ENCODE results near the gene PDS5A. TPM values are rescaled to one million over a fixed set of nuclear protein-coding genes. Genes with fewer than 3 reads are reported as not detected.

PDS5A gene
- total and polyA plus RNA-seq, 12 donors, result 12.6 to 36.2 (median 30.9) TPM

- ATAC-seq, result no peak
- TF ChIP-seq CTCF (IDR thresholded peaks at IDR 0.05), result no peak
- Histone ChIP-seq H3K4me1 (peaks cover 0 to 17% (median 10%) of the 10 kb centered on the region in 9 donors), H3K36me3 (peaks cover 0 to 8% (median 0%) of the 10 kb centered on the region in 9 donors), H3K4me3 (no peak overlapping the region), H3K9me3 (no peaks in the 10 kb centered on the region), H3K27ac (no peak overlapping the region), H3K27me3 (no peaks in the 10 kb centered on the region)
- intact Hi-C loops (cut with DNase I), result no loop called here
- 93 to 94% methylated on average over 9 of the region's 9 CpGs for WGBS, 2 donors
- DNase-seq, result no peak
These were observed 35.2 kb downstream of the PDS5A start for GRCh38 chr4:39942507-39942906.

GRCh38 chr4:39941682-39942217 lies 36.0 kb downstream of the PDS5A start:
- no peak for DNase-seq
- peaks cover 0 to 12% (median 5%) of the 10 kb centered on the region in 9 donors for H3K4me1 ChIP-seq
- H3K9me3 ChIP-seq, result no peaks in the 10 kb centered on the region
- H3K27ac ChIP-seq, result no peak overlapping the region
- H3K4me3 ChIP-seq, result no peak overlapping the region
- ATAC-seq, result no peak
- 91 to 94% methylated on average over 2 of the region's 2 CpGs for WGBS, 2 donors
- intact Hi-C loops (cut with DNase I), result no loop called here
- no peaks in the 10 kb centered on the region for H3K27me3 ChIP-seq
- H3K36me3 ChIP-seq, result peaks cover 0 to 8% (median 0%) of the 10 kb centered on the region in 9 donors
- TF ChIP-seq CTCF (IDR thresholded peaks at IDR 0.05), result no peak

GRCh38 chr4:39937683-39938268 lies 39.9 kb downstream of the PDS5A start:
- WGBS, 2 donors, result 89 to 92% methylated on average over 2 of the region's 2 CpGs
- peaks cover 0 to 8% (median 0%) of the 10 kb centered on the region in 9 donors for H3K36me3 ChIP-seq
- ATAC-seq (no peak), DNase-seq (no peak)
- H3K4me1 ChIP-seq, result peaks cover 0 to 34% (median 19%) of the 10 kb centered on the region in 9 donors
- H3K4me3 ChIP-seq, result no peak overlapping the region
- intact Hi-C loops (cut with DNase I), result no loop called here
- H3K27me3 ChIP-seq, result no peaks in the 10 kb centered on the region
- H3K27ac ChIP-seq, result no peak overlapping the region
- no peak for TF ChIP-seq CTCF (IDR thresholded peaks at IDR 0.05)
- no peaks in the 10 kb centered on the region for H3K9me3 ChIP-seq

GRCh38 chr4:39936565-39937418 lies 40.9 kb downstream of the PDS5A start:
- TF ChIP-seq CTCF (IDR thresholded peaks at IDR 0.05), result no peak
- no peaks in the 10 kb centered on the region for H3K27me3 ChIP-seq
- no peaks in the 10 kb centered on the region for H3K9me3 ChIP-seq
- no peak for ATAC-seq
- H3K4me3 ChIP-seq, result no peak overlapping the region
- DNase-seq, result no peak
- H3K36me3 ChIP-seq, result peaks cover 0 to 8% (median 0%) of the 10 kb centered on the region in 9 donors
- WGBS, 2 donors, result 82 to 83% methylated on average over 6 of the region's 6 CpGs
- intact Hi-C loops (cut with DNase I), result no loop called here
- H3K27ac ChIP-seq, result no peak overlapping the region
- H3K4me1 ChIP-seq, result peaks cover 0 to 40% (median 17%) of the 10 kb centered on the region in 9 donors
